ENCODE data around the gene FCSK. TPM values are rescaled to one million over a fixed set of nuclear protein-coding genes. Genes with fewer than 3 reads are reported as not detected.
A peak's percentile ranks its signal among the peaks of the same experiment; 100 is the strongest.

FCSK gene
- total and polyA plus RNA-seq, 10 of the 15 experiments (the other 5 are each of a cell fraction or from before 2014, with no cell fraction given), result 0.60 to 17.6 (median 7.4) TPM

- no peak for TF ChIP-seq SRF (IDR thresholded peaks at IDR 0.05; ENCODE audit: low read depth in 2 of 2, low read length in 2 of 2)
- no peak for TF ChIP-seq ATF7 (IDR thresholded peaks at IDR 0.05; ENCODE audit: low read depth)
- TF ChIP-seq POLR2AphosphoS5 (IDR thresholded peaks at IDR 0.05; ENCODE audit: low read length), result no peak
- TF ChIP-seq NR2C2 (IDR thresholded peaks at IDR 0.05; ENCODE audit: borderline replicate concordance, control insufficient read depth, insufficient read length, low read depth), result no peak
- TF ChIP-seq ZNF384 (IDR thresholded peaks at IDR 0.05; ENCODE audit: borderline replicate concordance, low read depth, low read length), result no peak
- TF ChIP-seq PKNOX1 (IDR thresholded peaks at IDR 0.05), result peak; percentile 39; the same call in 1 of the 2 replicates
- 0 out of 2 replicates have a peak, but pooled peaks have one; percentile 20 for TF ChIP-seq POLR2A (IDR thresholded peaks at IDR 0.05; ENCODE audit: low read depth, low read length)
Measured at GRCh38 chr16:70483426-70483825, 29.0 kb downstream of the FCSK start (continued).

- intact Hi-C loops (cut with micrococcal nuclease; ENCODE audit: unreplicated experiment), result no loop called here
- DNase-seq (ENCODE audit: low read depth, low spot score) (no peak), FAIRE-seq (no peak), ATAC-seq (no peak)
- RAD21 ChIA-PET (ENCODE audit: unreplicated experiment), result interaction anchor here (0.7 to 1.8 kb wide), 3 partner anchors 36 to 105 kb away, joined by 3 to 6 read pairs (median 5); no protein-coding TSS in a partner anchor
- no peaks in the 10 kb centered on the region for H4K20me1 ChIP-seq (ENCODE audit: control insufficient read depth, insufficient read depth)
- SMC1A ChIA-PET (ENCODE audit: uncharacterized antibody, unreplicated experiment), result interaction anchor here (1.0 to 2.4 kb wide), 5 partner anchors 29 to 90 kb away, joined by 3 to 22 read pairs (median 5); partner anchors contain the start of gene COG4
- 0% methylated on average over 1 of the region's 2 CpGs for WGBS (ENCODE audit: insufficient coverage, insufficient replicate concordance, low lambda C conversion rate, missing lambda C conversion rate)
- no peak overlapping the region for H3K27ac ChIP-seq (ENCODE audit: control insufficient read depth, insufficient read depth)
- no TSS peak for BruUV-seq (replicated peaks)
- H3K9me3 ChIP-seq (replicated peaks; ENCODE audit: control insufficient read depth, insufficient read depth, low read length), result no peaks in the 10 kb centered on the region
- TF ChIP-seq MTA2 (IDR thresholded peaks at IDR 0.05; ENCODE audit: low read depth) (no peak), JUNB (IDR thresholded peaks at IDR 0.05) (no peak), SPI1 (IDR thresholded peaks at IDR 0.05; ENCODE audit: borderline replicate concordance, insufficient read depth, low read depth, low read length) (no peak), POLR2AphosphoS2 (IDR thresholded peaks at IDR 0.05; ENCODE audit: low read depth, low read length) (no peak), RUNX3 (IDR thresholded peaks at IDR 0.05; ENCODE audit: low read length) (no peak), SIN3A (IDR thresholded peaks at IDR 0.05; ENCODE audit: low read depth, low read length) (no peak), MXI1 (IDR thresholded peaks at IDR 0.05; ENCODE audit: low read depth, low read length) (no peak), SMAD5 (IDR thresholded peaks at IDR 0.05; ENCODE audit: low read depth) (no peak), KAT2A (conservative IDR thresholded peaks at IDR 0.05; ENCODE audit: control insufficient read depth, low read depth, low read length) (no peak), SP1 (IDR thresholded peaks at IDR 0.05; ENCODE audit: low read depth, low read length) (no peak), NR2C2 (IDR thresholded peaks at IDR 0.05; ENCODE audit: borderline replicate concordance, control insufficient read depth, insufficient read length, low read depth) (no peak), MEF2A (IDR thresholded peaks at IDR 0.05; ENCODE audit: insufficient read depth, low read depth, low read length) (no peak), NFYA (IDR thresholded peaks at IDR 0.05; ENCODE audit: borderline replicate concordance, low read depth, low read length) (no peak)
- no peak overlapping the region for H3K4me3 ChIP-seq
- POLR2A ChIA-PET, result interaction anchor here (0.6 to 2.2 kb wide), 6 partner anchors 12 to 754 kb away, joined by 3 to 8 read pairs (median 4); partner anchors contain the start of genes COG4 and ST3GAL2
- no peaks in the 10 kb centered on the region for H3K79me2 ChIP-seq (ENCODE audit: control insufficient read depth, insufficient read depth, low read length)
- CTCF ChIA-PET, result interaction anchor here (0.8 to 1.8 kb wide), 8 partner anchors 12 to 115 kb away, joined by 3 to 6 read pairs (median 5); partner anchors contain the start of genes COG4 and SF3B3
- in situ Hi-C loops (cut with MboI), result no loop called here
- H3K27me3 ChIP-seq (replicated peaks in 1 of 2; ENCODE audit: control insufficient read depth in 2 of 2, insufficient read depth in 2 of 2, low read length in 1 of 2), result no peaks in the 10 kb centered on the region
- no peak overlapping the region for H2AFZ ChIP-seq (ENCODE audit: control insufficient read depth, low read depth, low read length)
- H3K4me2 ChIP-seq (ENCODE audit: control insufficient read depth, insufficient read depth), result no peak overlapping the region
- peaks cover 18 to 22% of the 10 kb centered on the region in 2 experiments for H3K36me3 ChIP-seq (ENCODE audit: control insufficient read depth in 2 of 2, insufficient read depth in 2 of 2, low read length in 1 of 2)
- no peak overlapping the region for H3K9ac ChIP-seq (ENCODE audit: control insufficient read depth, insufficient read depth, low read length)
- peaks cover 9% of the 10 kb centered on the region for H3K4me1 ChIP-seq (ENCODE audit: control insufficient read depth, insufficient read depth, low read length)
Measured at GRCh38 chr16:70484867-70485266, 30.5 kb downstream of the FCSK start.
